Breast epithelium (tissue), 4 donors: Measurements from ENCODE around the gene HSPA12B. TPM values are rescaled to one million over a fixed set of nuclear protein-coding genes. Genes with fewer than 3 reads are reported as not detected.

ENCODE experiments used
- DNase-seq, 2 donors: peaks; one replicate each; pipeline ENCODE4 v3.0.0-alpha.2; 2019; ENCODE audit warnings: low spot score in 2 of 2
- H3K27ac ChIP-seq, 2 donors: fragments of 200-600 bp; sonication (generic) in 1 of 2; one replicate each; pipeline ENCODE4 v1.5.1; 2016 to 2019; ENCODE audit warnings: mild to moderate bottlenecking in 1 of 2
- H3K27me3 ChIP-seq, 2 donors: fragments of 200-600 bp; sonication (generic) in 1 of 2; one replicate each; pipeline versions ENCODE4 v1.5.1 to v1.6.0; 2017 to 2019; ENCODE audit warnings: control low read depth in 1 of 2, mild to moderate bottlenecking in 1 of 2
- H3K36me3 ChIP-seq: fragments of 200-600 bp; one replicate; pipeline ENCODE4 v1.5.1; 2019
- H3K4me1 ChIP-seq, 2 donors: fragments of 200-600 bp; sonication (generic); one replicate each; pipeline ENCODE4 v1.5.1; 2016 to 2019; ENCODE audit warnings: control low read depth in 1 of 2
- H3K4me3 ChIP-seq, 3 donors: fragments of 200-600 bp; sonication (generic); 1 replicate in 2 of 3; 2 replicates in 1 of 3; pipeline ENCODE4 v1.5.1; 2016 to 2019; ENCODE audit warnings: mild to moderate bottlenecking in 3 of 3, moderate library complexity in 2 of 3
- H3K9me3 ChIP-seq, 2 donors: fragments of 200-600 bp; sonication (generic) in 1 of 2; one replicate each; pipeline ENCODE4 v1.5.1; 2016 to 2019; ENCODE audit warnings: control low read depth in 1 of 2
- POLR2A ChIP-seq: fragments of 450-650 bp; IDR thresholded peaks from one replicate; pipeline ENCODE4 v1.6.1; 2016; ENCODE audit warnings: antibody characterized with exemption, mild to moderate bottlenecking, moderate library complexity
- POLR2AphosphoS5 ChIP-seq, 3 donors: sonication (generic); formaldehyde crosslinking; IDR thresholded peaks; one replicate each; pipeline ENCODE4 v1.6.1; 2017; ENCODE audit warnings: antibody characterized with exemption in 3 of 3
- intact Hi-C: fragments of 100-400 bp; cut with DNase I; formaldehyde crosslinking; loops from one replicate; pipeline ENCODE4 v1.15.1; 2023; ENCODE audit warnings: low total_unique reads
- total RNA-seq, 3 donors: library from RNA; depleted of rRNA; stranded (reverse); fragments of >200 nt; gene quantifications; one replicate each; pipeline ENCODE4 v1.1.0, GENCODE V29; 2016
- TF ChIP-seq, protein P1 (sequence below), 3 donors: fragments of 450-650 bp; IDR thresholded peaks; one replicate each; pipeline ENCODE4 v1.5.1; 2016 to 2017; ENCODE audit warnings: antibody characterized with exemption in 3 of 3, mild to moderate bottlenecking in 3 of 3, moderate library complexity in 3 of 3

The HSPA12B gene
- total RNA-seq, 3 donors from 2014 or later, result 7.0 to 25.2 (median 9.3) TPM

DNA sequence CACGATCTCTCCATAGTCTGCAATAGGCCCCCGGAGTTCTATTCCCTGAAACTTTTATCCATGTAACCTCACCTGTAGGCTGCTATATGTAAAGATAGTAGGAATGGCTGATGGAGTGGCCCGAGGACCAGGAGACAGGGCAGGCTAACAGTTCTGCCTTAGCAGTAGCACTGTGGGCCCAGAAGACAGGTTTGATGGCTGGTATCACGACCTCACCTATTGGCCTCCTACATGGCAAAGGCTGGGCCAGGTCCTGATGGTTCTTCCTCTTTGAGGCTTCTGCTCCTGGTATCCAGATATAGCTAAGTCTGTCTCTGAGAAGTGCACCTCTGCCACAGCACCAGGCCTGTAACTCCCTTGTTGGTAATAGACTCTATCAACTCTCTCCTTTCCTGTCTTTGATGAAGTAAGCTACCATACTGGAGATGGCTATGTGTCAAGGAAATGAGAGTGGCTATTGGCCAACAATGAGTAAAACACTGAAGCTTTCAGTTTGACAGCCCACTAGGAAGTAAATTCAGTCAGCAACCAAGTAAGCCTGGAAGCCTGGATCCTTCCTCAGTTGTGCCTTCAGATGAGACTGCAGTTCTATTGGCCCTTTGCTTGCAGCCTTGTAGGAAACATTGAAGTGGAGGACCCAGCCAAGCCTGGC, 43.1 kb downstream of the HSPA12B start:
- no peak overlapping the region for H3K4me3 ChIP-seq
- no peaks in the 10 kb centered on the region for H3K36me3 ChIP-seq
- no peak for DNase-seq
- no peak for TF ChIP-seq POLR2AphosphoS5 (IDR thresholded peaks at IDR 0.05)
- no peaks in the 10 kb centered on the region for H3K27me3 ChIP-seq
- no peak overlapping the region for H3K27ac ChIP-seq
- H3K4me1 ChIP-seq, result peaks cover 0 to 3% of the 10 kb centered on the region in 2 donors
- intact Hi-C loops, result no loop called here
- no peaks in the 10 kb centered on the region for H3K9me3 ChIP-seq

DNA sequence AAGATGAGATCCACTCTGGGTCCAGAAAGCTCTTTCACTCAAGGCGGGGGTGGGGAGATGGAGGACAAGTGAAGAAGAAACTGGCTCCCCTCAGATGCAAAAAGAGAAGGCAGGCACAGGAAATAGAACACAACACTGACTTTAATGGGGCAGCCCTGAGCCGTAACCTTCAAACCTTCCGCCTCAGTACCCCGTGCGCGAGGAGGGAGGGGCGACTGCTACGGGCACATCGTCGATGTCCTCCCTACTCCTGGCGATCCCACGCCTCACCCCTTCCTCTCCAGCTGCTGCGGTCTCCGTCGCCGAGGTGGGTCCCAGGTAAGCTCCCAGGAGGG, 44.9 kb downstream of the HSPA12B start:
- peak overlapping the region; percentile 36 to 45 for H3K27ac ChIP-seq
- H3K36me3 ChIP-seq, result no peaks in the 10 kb centered on the region
- no peaks in the 10 kb centered on the region for H3K27me3 ChIP-seq
- peak overlapping the region; percentile 42 to 75 (median 59) for H3K4me3 ChIP-seq
- no peak for DNase-seq
- intact Hi-C loops, result no loop called here
- TF ChIP-seq, protein P1, sequence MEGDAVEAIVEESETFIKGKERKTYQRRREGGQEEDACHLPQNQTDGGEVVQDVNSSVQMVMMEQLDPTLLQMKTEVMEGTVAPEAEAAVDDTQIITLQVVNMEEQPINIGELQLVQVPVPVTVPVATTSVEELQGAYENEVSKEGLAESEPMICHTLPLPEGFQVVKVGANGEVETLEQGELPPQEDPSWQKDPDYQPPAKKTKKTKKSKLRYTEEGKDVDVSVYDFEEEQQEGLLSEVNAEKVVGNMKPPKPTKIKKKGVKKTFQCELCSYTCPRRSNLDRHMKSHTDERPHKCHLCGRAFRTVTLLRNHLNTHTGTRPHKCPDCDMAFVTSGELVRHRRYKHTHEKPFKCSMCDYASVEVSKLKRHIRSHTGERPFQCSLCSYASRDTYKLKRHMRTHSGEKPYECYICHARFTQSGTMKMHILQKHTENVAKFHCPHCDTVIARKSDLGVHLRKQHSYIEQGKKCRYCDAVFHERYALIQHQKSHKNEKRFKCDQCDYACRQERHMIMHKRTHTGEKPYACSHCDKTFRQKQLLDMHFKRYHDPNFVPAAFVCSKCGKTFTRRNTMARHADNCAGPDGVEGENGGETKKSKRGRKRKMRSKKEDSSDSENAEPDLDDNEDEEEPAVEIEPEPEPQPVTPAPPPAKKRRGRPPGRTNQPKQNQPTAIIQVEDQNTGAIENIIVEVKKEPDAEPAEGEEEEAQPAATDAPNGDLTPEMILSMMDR (IDR thresholded peaks at IDR 0.05), result no peak
- TF ChIP-seq POLR2A (no peak), POLR2AphosphoS5 (IDR thresholded peaks at IDR 0.05) (no peak)
- H3K4me1 ChIP-seq, result peaks cover 4 to 8% of the 10 kb centered on the region in 2 donors
- H3K9me3 ChIP-seq, result no peaks in the 10 kb centered on the region

DNA sequence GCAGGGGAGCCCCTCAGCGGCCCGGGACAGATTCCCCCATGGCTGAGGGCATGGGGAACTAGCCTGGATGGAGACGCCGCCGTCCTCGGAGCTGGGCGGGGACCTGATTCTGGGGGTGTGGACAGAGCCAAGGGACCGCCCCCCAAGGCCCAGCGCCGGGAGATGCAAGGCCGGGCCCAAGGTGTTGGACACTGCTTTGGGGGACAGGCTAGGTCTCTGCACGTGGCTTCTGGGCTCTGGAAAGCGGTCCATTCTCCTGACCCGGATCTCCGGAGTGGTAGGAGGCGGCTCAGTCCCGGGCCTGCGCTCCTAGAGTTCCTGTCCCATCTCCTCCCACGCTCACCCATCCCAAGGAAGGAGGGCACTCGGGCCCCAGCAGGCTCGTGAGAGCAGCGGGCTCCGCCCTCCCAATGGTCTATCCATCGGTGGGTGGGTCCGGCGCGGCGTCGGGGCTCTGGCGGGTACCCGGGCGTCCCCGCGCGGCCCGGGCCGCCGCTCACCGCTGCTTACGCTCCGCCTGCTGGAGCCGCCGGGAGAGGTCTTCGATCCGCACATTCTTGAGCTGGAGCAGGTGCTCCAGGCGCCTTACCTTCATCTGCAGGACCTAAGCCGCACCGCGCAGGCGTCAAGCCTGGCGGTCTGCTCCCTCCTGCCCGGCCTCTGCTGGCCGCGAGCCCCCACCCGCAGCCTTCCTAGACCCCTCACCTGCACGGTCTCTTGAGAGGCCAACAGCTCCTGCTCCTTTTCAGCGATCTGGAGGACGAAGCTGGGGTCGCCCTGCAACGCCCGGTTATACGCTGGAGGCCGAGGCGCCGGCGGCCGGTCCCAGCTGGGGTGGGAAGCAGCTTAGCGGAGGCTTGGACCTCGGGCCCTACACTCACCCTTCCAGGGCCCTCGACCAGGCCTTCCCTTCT, 45.5 kb downstream of the HSPA12B start:
- Histone ChIP-seq H3K4me1 (peaks cover 7 to 8% of the 10 kb centered on the region in 2 donors), H3K4me3 (peak overlapping the region; percentile 42 to 75 (median 59)), H3K27ac (peak overlapping the region; percentile 36 to 45), H3K36me3 (no peaks in the 10 kb centered on the region), H3K9me3 (no peaks in the 10 kb centered on the region), H3K27me3 (no peaks in the 10 kb centered on the region)
- intact Hi-C loops, result no loop called here
- TF ChIP-seq POLR2A, result no peak
- TF ChIP-seq, protein P1 (IDR thresholded peaks at IDR 0.05), result no peak
- TF ChIP-seq POLR2AphosphoS5 (IDR thresholded peaks at IDR 0.05), result no peak
- DNase-seq, result peak in 1 of 2 donors; percentile 55

DNA sequence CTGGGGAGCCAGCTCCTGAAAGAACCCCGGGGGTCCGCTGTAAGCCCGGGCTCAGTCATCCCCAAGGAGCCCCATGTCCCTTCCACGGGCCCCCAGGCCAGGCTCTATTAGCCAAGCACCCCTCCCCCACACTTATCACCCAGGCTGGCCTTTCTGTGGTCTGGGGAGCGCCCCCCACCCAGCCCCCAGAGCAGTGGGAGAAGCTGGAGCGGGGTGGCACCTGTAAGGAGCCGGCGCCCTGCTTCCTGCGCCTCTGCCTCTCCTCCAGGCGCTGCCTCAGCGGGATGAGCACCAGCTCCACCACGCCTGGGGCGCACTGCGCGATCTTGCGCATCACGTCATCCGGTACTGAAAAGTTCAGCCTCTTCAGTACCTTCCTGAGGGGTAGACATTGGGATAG, 46.5 kb downstream of the HSPA12B start:
- TF ChIP-seq, protein P1 (IDR thresholded peaks at IDR 0.05), result no peak
- no peak for TF ChIP-seq POLR2AphosphoS5 (IDR thresholded peaks at IDR 0.05)
- intact Hi-C loops, result no loop called here
- H3K4me3 ChIP-seq, result no peak overlapping the region
- H3K36me3 ChIP-seq, result no peaks in the 10 kb centered on the region
- no peaks in the 10 kb centered on the region for H3K9me3 ChIP-seq
- no peaks in the 10 kb centered on the region for H3K27me3 ChIP-seq
- DNase-seq, result no peak
- H3K27ac ChIP-seq, result no peak overlapping the region
- H3K4me1 ChIP-seq, result peaks cover 16 to 17% of the 10 kb centered on the region in 2 donors

DNA sequence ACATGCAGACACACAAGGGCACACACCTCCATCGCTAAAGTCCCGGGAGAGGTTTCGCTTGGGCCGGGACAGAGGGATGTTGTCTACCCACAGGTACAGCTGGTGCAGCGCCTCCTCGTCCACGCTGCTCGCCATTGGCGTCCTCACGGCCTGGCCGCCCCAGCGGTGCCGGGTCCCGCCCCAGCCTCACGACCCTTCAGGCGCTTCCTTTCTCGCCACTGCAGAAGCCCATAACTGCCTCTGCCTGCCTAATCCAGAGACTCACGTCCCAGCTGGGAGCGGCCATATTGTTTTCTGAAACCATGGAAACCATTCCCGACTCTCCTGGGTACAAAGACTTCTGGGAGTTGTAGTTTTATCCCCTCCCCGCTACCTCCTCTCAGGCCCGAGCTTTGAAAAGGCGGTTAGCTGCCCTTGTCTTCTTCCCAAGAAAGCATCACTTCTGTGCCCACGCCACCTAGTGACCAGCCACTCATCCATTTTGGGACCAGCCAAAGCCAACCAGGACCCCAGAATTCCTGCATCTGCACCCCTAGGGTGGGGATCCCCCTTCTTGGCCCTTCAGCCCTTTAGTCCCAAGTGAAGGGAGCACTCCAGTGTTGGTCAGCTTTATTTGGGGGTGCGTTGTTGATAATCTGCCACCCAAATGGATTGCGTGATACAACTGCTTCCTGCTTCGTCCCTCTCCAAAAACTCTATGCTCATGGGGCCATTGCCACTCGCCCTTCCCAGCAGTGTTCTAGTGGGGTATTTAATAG, 48.8 kb downstream of the HSPA12B start, which contains the start of gene SPEF1:
Gene SPEF1 (minus strand): TSS at position 296 of the 758 bp plus-strand sequence. CDS start 161 bp downstream, at position 135.
- TF ChIP-seq POLR2AphosphoS5 (IDR thresholded peaks at IDR 0.05), result peak in 1 of 3 donors; percentile 10
- TF ChIP-seq POLR2A, result no peak
- TF ChIP-seq, protein P1 (IDR thresholded peaks at IDR 0.05), result peak in 2 of 3 donors; percentile 18 to 40
- peaks cover 31% of the 10 kb centered on the region in 2 donors for H3K4me1 ChIP-seq
- no peaks in the 10 kb centered on the region for H3K36me3 ChIP-seq
- no peaks in the 10 kb centered on the region for H3K27me3 ChIP-seq
- H3K4me3 ChIP-seq, result peak within 1 kb of the TSS; percentile 29 to 65 (median 48)
- peak; percentile 68 to 82 for DNase-seq
- no peaks in the 10 kb centered on the region for H3K9me3 ChIP-seq
- intact Hi-C loops, result no loop called here
- peak within 1 kb of the TSS; percentile 72 to 88 for H3K27ac ChIP-seq
